ENCODE data around the gene ITGB8. TPM values are rescaled to one million over a fixed set of nuclear protein-coding genes. Genes with fewer than 3 reads are reported as not detected.
"Not testable (repeated sequence)": the region's sequence is repeated elsewhere in the genome, so short reads cannot be mapped to it uniquely, and the experiment has no call there.

Gene ITGB8
- total RNA-seq, 1 experiment from 2014 or later: 1.9 TPM

DNA sequence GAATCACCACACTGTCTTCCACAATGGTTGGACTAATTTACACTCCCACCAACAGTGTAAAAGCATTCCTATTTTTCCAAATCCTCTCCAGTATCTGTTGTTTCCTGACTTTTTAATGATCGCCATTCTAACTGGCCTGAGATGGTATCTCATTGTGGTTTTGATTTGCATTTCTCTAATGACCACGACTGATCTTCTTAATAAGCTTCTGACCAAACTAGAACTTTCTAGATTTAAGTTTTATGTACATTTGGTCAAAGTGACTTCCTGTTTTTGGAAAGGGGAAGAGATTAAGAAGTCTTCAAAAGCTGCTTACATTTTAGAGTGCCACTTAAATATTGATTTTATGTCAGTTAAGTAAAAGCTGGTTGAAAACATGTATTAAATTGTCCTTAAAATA, 58.5 kb downstream of the ITGB8 start:
- H3K27ac Mint-ChIP-seq; H3K4me3 Mint-ChIP-seq; H3K27me3 Mint-ChIP-seq (ENCODE audit: low read depth); DNase-seq (ENCODE audit: low spot score); H3K36me3 Mint-ChIP-seq; ATAC-seq; H3K4me1 Mint-ChIP-seq; POLR2A ChIA-PET; CTCF ChIA-PET; H3K9me3 Mint-ChIP-seq: not testable (repeated sequence)

DNA sequence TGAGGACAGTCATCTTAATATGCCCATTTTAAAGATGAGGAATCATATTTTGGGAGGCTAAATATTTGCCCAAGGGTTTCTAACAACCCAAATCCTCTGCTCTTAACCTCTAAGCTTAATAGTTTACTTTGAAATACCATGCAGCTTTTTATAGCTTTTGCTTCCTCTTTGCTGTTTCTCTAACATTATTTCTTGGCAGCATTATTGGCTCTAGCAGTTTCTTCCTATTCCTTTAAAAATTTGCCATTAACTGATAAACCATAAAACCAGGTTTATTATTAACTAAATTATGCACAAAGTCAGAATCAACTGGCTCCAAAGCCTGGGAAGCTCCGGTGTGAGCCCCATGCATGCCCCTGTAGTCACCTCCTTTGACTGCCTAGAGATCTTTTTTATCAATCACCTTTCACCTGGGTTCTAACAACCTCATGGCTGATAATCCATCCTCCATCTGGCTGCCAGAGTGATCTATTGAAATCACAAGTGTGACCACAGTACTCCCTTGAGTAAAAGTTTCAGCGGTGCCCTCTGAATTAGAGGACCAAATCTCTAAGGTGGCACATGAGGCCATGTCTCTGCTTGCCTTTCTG, 62.4 kb downstream of the ITGB8 start:
- no peaks in the 10 kb centered on the region for H3K27me3 Mint-ChIP-seq (ENCODE audit: low read depth)
- TF ChIP-seq RELA (CRISPR knock-in tag; IDR thresholded peaks at IDR 0.05; ENCODE audit: borderline replicate concordance): no peak
- TF ChIP-seq GABPB1 (CRISPR knock-in tag; IDR thresholded peaks at IDR 0.05): no peak
- no peak for TF ChIP-seq ETV6 (CRISPR knock-in tag; IDR thresholded peaks at IDR 0.05)
- no peak for TF ChIP-seq FOXP1 (CRISPR knock-in tag; IDR thresholded peaks at IDR 0.05; ENCODE audit: borderline replicate concordance)
- no peak for TF ChIP-seq FOXJ3 (CRISPR knock-in tag; IDR thresholded peaks at IDR 0.05; ENCODE audit: borderline replicate concordance)
- no peak for TF ChIP-seq ZNF396 (CRISPR knock-in tag; IDR thresholded peaks at IDR 0.05; ENCODE audit: borderline replicate concordance)
- TF ChIP-seq JUN (CRISPR knock-in tag; IDR thresholded peaks at IDR 0.05): no peak
- TF ChIP-seq, protein P1, sequence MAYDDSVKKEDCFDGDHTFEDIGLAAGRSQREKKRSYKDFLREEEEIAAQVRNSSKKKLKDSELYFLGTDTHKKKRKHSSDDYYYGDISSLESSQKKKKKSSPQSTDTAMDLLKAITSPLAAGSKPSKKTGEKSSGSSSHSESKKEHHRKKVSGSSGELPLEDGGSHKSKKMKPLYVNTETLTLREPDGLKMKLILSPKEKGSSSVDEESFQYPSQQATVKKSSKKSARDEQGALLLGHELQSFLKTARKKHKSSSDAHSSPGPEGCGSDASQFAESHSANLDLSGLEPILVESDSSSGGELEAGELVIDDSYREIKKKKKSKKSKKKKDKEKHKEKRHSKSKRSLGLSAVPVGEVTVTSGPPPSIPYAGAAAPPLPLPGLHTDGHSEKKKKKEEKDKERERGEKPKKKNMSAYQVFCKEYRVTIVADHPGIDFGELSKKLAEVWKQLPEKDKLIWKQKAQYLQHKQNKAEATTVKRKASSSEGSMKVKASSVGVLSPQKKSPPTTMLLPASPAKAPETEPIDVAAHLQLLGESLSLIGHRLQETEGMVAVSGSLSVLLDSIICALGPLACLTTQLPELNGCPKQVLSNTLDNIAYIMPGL (CRISPR knock-in tag; IDR thresholded peaks at IDR 0.05): no peak
- TF ChIP-seq, protein P2, sequence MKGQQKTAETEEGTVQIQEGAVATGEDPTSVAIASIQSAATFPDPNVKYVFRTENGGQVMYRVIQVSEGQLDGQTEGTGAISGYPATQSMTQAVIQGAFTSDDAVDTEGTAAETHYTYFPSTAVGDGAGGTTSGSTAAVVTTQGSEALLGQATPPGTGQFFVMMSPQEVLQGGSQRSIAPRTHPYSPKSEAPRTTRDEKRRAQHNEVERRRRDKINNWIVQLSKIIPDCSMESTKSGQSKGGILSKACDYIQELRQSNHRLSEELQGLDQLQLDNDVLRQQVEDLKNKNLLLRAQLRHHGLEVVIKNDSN (CRISPR knock-in tag; IDR thresholded peaks at IDR 0.05): no peak
- TF ChIP-seq, protein P3, sequence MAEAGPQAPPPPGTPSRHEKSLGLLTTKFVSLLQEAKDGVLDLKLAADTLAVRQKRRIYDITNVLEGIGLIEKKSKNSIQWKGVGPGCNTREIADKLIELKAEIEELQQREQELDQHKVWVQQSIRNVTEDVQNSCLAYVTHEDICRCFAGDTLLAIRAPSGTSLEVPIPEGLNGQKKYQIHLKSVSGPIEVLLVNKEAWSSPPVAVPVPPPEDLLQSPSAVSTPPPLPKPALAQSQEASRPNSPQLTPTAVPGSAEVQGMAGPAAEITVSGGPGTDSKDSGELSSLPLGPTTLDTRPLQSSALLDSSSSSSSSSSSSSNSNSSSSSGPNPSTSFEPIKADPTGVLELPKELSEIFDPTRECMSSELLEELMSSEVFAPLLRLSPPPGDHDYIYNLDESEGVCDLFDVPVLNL (CRISPR knock-in tag; IDR thresholded peaks at IDR 0.05; ENCODE audit: borderline replicate concordance, low read depth): no peak
- no peak for TF ChIP-seq NR3C1 (CRISPR knock-in tag; conservative IDR thresholded peaks at IDR 0.05; ENCODE audit: low read depth)
- no peak for TF ChIP-seq ESRRA (CRISPR knock-in tag; IDR thresholded peaks at IDR 0.05; ENCODE audit: borderline replicate concordance)
- no peak for TF ChIP-seq GRHL2 (CRISPR knock-in tag; IDR thresholded peaks at IDR 0.05; ENCODE audit: insufficient replicate concordance, severe bottlenecking)
- TF ChIP-seq ZBTB21 (CRISPR knock-in tag; IDR thresholded peaks at IDR 0.05; ENCODE audit: borderline replicate concordance): no peak
- no peak for TF ChIP-seq TEAD4 (CRISPR knock-in tag; IDR thresholded peaks at IDR 0.05)
- DNase-seq (ENCODE audit: low spot score) (no peak), ATAC-seq (no peak)
- POLR2A ChIA-PET: no interaction called here
- no peak overlapping the region for H3K27ac Mint-ChIP-seq
- no peak overlapping the region for H3K4me3 Mint-ChIP-seq
- H3K36me3 Mint-ChIP-seq: no peaks in the 10 kb centered on the region
- no peaks in the 10 kb centered on the region for H3K4me1 Mint-ChIP-seq
- CTCF ChIA-PET: no interaction called here
- no peaks in the 10 kb centered on the region for H3K9me3 Mint-ChIP-seq

DNA sequence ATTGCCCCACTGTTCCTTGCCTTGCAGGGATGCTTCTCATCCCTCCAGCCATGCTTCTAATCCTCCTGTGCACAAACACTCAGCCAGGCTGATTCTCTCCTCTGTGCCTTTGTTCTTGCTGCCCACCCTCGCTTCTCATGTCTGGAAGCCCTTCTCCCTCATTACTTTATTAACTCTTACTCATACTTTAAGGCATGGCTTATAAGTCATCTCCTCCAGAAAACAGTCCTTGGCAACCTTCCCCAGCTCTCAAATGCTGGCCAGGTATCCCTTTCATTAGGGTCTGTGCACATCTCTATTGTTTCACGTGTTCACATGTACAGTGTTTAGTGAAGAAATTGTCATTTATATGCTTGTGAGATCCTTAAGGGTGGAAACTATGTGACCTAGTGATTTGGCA, 62.9 kb downstream of the ITGB8 start:
- H3K36me3 Mint-ChIP-seq: no peaks in the 10 kb centered on the region
- H3K9me3 Mint-ChIP-seq: no peaks in the 10 kb centered on the region
- ChIA-PET POLR2A (no interaction called here), CTCF (no interaction called here)
- no peak for ATAC-seq
- no peak overlapping the region for H3K4me3 Mint-ChIP-seq
- no peak for DNase-seq (ENCODE audit: low spot score)
- H3K27ac Mint-ChIP-seq: no peak overlapping the region
- no peaks in the 10 kb centered on the region for H3K4me1 Mint-ChIP-seq
- H3K27me3 Mint-ChIP-seq (ENCODE audit: low read depth): no peaks in the 10 kb centered on the region
- TF ChIP-seq SOX15 (CRISPR knock-in tag; IDR thresholded peaks at IDR 0.05) (no peak), SP1 (CRISPR knock-in tag; conservative IDR thresholded peaks at IDR 0.05) (no peak), ATF1 (CRISPR knock-in tag; IDR thresholded peaks at IDR 0.05) (no peak), OVOL2 (CRISPR knock-in tag; IDR thresholded peaks at IDR 0.05; ENCODE audit: borderline replicate concordance) (no peak), RELA (CRISPR knock-in tag; IDR thresholded peaks at IDR 0.05; ENCODE audit: borderline replicate concordance) (no peak), NFATC4 (CRISPR knock-in tag; IDR thresholded peaks at IDR 0.05) (no peak), ZNF121 (CRISPR knock-in tag; IDR thresholded peaks at IDR 0.05) (no peak), JUN (CRISPR knock-in tag; IDR thresholded peaks at IDR 0.05) (no peak)
- TF ChIP-seq, protein P4, sequence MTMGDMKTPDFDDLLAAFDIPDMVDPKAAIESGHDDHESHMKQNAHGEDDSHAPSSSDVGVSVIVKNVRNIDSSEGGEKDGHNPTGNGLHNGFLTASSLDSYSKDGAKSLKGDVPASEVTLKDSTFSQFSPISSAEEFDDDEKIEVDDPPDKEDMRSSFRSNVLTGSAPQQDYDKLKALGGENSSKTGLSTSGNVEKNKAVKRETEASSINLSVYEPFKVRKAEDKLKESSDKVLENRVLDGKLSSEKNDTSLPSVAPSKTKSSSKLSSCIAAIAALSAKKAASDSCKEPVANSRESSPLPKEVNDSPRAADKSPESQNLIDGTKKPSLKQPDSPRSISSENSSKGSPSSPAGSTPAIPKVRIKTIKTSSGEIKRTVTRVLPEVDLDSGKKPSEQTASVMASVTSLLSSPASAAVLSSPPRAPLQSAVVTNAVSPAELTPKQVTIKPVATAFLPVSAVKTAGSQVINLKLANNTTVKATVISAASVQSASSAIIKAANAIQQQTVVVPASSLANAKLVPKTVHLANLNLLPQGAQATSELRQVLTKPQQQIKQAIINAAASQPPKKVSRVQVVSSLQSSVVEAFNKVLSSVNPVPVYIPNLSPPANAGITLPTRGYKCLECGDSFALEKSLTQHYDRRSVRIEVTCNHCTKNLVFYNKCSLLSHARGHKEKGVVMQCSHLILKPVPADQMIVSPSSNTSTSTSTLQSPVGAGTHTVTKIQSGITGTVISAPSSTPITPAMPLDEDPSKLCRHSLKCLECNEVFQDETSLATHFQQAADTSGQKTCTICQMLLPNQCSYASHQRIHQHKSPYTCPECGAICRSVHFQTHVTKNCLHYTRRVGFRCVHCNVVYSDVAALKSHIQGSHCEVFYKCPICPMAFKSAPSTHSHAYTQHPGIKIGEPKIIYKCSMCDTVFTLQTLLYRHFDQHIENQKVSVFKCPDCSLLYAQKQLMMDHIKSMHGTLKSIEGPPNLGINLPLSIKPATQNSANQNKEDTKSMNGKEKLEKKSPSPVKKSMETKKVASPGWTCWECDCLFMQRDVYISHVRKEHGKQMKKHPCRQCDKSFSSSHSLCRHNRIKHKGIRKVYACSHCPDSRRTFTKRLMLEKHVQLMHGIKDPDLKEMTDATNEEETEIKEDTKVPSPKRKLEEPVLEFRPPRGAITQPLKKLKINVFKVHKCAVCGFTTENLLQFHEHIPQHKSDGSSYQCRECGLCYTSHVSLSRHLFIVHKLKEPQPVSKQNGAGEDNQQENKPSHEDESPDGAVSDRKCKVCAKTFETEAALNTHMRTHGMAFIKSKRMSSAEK (CRISPR knock-in tag; IDR thresholded peaks at IDR 0.05; ENCODE audit: borderline replicate concordance): no peak
- TF ChIP-seq, protein P5, sequence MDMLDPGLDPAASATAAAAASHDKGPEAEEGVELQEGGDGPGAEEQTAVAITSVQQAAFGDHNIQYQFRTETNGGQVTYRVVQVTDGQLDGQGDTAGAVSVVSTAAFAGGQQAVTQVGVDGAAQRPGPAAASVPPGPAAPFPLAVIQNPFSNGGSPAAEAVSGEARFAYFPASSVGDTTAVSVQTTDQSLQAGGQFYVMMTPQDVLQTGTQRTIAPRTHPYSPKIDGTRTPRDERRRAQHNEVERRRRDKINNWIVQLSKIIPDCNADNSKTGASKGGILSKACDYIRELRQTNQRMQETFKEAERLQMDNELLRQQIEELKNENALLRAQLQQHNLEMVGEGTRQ (CRISPR knock-in tag; IDR thresholded peaks at IDR 0.05): no peak
- TF ChIP-seq, protein P6, sequence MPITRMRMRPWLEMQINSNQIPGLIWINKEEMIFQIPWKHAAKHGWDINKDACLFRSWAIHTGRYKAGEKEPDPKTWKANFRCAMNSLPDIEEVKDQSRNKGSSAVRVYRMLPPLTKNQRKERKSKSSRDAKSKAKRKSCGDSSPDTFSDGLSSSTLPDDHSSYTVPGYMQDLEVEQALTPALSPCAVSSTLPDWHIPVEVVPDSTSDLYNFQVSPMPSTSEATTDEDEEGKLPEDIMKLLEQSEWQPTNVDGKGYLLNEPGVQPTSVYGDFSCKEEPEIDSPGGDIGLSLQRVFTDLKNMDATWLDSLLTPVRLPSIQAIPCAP (CRISPR knock-in tag; IDR thresholded peaks at IDR 0.05): no peak
